C4-2B (cell line): ENCODE data around the gene OSBPL9.

Experiments used
- H3K27ac ChIP-seq: fragments of 450-650 bp; 2 replicates; pipeline ENCODE4 v1.5.1; 2017
- ZFX ChIP-seq: fragments of 450-650 bp; IDR thresholded peaks from 2 replicates; pipeline ENCODE4 v1.6.1; 2017
- TF ChIP-seq, protein P1 (sequence below): fragments of 450-650 bp; conservative IDR thresholded peaks from 2 replicates; pipeline ENCODE4 v1.5.1; 2017; ENCODE audit warnings: mild to moderate bottlenecking

Gene OSBPL9

DNA sequence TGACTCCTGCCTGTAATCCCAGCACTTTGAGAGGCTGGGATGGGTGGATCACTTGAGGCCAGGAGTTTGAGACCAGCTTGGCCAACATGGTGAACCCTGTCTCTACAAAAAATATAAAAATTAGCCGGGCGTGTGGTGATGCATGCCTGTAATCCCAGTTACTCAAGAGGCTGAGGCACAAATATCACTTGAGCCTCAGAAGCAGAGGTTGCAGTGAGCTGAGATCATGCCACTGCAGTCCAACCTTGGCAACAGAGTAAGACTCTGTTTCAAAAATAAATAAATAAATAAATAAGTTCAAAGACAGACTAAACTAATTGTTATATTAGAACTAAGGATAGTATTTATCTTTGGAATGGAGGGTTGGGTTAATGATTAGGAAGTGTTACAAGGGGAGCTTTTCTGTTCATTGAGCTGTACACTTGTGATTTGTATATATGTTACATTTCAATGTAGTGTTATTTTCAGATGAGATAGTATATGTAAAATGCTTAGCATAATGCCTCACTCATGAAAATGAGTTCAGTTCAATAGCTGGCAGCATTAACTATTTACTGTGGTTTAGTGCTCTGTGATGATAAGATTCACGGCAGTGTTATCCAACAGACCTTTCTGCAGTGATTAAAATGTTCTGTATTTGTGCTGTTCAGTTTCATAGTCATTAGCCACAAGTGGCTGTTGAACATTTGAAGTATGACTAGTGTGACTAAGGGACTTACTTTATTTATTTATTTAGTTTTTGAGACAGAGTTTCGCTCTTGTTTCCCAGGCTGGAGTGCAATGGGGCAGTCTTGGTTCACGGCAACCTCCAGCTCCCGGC lies 47.7 kb downstream of the OSBPL9 start:
- TF ChIP-seq ZFX = no peak
- TF ChIP-seq, protein P1, sequence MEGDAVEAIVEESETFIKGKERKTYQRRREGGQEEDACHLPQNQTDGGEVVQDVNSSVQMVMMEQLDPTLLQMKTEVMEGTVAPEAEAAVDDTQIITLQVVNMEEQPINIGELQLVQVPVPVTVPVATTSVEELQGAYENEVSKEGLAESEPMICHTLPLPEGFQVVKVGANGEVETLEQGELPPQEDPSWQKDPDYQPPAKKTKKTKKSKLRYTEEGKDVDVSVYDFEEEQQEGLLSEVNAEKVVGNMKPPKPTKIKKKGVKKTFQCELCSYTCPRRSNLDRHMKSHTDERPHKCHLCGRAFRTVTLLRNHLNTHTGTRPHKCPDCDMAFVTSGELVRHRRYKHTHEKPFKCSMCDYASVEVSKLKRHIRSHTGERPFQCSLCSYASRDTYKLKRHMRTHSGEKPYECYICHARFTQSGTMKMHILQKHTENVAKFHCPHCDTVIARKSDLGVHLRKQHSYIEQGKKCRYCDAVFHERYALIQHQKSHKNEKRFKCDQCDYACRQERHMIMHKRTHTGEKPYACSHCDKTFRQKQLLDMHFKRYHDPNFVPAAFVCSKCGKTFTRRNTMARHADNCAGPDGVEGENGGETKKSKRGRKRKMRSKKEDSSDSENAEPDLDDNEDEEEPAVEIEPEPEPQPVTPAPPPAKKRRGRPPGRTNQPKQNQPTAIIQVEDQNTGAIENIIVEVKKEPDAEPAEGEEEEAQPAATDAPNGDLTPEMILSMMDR = no peak
- no peak overlapping the region for H3K27ac ChIP-seq

GRCh38 chr1:51666478-51666877 lies 49.6 kb downstream of the OSBPL9 start:
- TF ChIP-seq, protein P1 = no peak
- no peak for TF ChIP-seq ZFX
- H3K27ac ChIP-seq = no peak overlapping the region

DNA sequence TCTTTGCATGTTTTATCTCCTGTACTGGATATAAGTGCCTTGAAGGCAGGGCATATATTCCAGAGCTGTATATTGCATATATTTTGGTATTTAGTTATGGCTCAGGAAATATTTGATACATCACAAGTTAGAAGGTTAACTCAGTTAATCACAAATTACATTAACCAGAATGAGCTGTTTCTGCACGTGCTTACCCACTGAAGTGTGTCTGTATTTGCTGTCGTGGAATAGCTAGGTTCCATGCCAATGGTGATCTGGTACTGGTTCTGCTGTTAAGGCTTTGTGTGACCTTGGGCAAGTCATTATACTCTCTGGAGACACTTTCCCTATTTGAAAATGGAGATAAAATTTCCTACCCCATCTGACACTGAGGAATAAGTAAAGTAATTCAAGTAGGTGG lies 50.7 kb downstream of the OSBPL9 start:
- TF ChIP-seq ZFX = no peak
- TF ChIP-seq, protein P1 = no peak
- H3K27ac ChIP-seq = no peak overlapping the region

DNA sequence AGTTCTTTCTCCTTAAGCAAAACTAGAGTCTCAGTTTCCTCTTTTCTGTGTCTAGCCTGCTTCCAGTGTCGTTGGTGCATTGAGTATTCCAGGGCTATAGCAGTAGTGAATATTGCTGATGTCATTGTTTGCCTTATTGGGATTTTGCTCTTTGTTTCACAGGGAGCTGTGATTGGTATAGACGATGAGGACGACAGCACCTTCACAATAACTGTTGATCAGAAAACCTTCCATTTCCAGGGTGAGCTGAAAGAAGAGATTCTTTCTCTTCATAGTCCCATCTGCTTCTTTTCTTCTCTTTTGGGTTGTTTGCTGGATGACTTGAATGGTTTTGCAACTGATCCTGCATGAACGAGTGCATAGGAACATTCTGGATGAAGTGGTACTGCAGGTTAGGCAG lies 52.4 kb downstream of the OSBPL9 start:
- H3K27ac ChIP-seq = no peak overlapping the region
- no peak for TF ChIP-seq ZFX
- TF ChIP-seq, protein P1 = no peak

DNA sequence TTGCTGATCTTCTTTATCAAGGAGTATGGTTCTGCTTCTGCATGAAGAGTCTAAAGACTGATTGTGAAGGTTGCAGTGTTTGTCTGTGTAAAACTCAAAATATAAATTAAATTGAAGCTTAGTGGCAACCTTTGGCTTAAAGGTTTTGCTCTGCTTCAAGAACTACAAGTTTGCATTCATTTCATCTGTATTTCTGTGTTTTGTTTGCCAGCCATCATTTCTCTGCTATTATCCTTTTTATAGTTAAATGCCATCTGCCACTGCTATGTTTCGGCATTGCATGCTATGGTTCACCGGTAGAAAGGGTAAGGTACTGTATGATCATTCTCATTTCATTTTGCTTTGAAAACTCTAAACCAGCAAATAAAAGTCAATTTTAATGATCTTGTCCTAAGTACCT lies 52.9 kb downstream of the OSBPL9 start:
- TF ChIP-seq ZFX = no peak
- TF ChIP-seq, protein P1 = no peak
- no peak overlapping the region for H3K27ac ChIP-seq

GRCh38 chr1:51671527-51672325 lies 54.8 kb downstream of the OSBPL9 start:
- TF ChIP-seq ZFX = no peak
- TF ChIP-seq, protein P1 = no peak
- H3K27ac ChIP-seq = no peak overlapping the region

DNA sequence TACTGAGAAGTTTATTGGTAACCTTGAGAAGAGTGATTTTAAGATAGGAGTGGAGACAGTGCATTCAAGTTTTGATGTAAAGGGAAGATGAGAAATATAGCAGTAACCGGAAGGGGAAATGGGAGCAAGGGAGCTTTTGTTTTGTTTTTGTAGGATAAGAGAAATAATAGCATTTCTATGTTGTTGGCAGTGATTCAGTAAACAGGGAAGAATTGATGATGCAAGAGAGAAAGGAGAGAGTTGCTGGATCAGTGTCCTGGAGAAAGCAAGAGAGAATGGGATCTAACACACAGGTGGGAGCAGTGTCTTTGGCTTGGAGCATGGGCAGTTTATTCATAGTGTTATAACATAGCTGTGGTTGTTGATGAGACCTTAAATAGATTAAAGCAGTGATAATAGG lies 56.4 kb downstream of the OSBPL9 start:
- TF ChIP-seq ZFX = no peak
- TF ChIP-seq, protein P1 = no peak
- H3K27ac ChIP-seq = no peak overlapping the region
